Tongue (tissue), 2 donors: Measurements from ENCODE around the gene OGN. TPM values are rescaled to one million over a fixed set of nuclear protein-coding genes. Genes with fewer than 3 reads are reported as not detected.
A peak's percentile ranks its signal among the peaks of the same experiment; 100 is the strongest.

Experiments
- DNase-seq: peaks from one replicate; pipeline ENCODE4 v3.0.0-alpha.2; 2015
- total RNA-seq: library from RNA; depleted of rRNA; stranded (reverse); fragments of >200 nt; gene quantifications from one replicate; pipeline ENCODE4 v1.2.3, GENCODE V29; 2014

Gene OGN
- total RNA-seq, 1 donor from 2014 or later, result 195 TPM

DNA sequence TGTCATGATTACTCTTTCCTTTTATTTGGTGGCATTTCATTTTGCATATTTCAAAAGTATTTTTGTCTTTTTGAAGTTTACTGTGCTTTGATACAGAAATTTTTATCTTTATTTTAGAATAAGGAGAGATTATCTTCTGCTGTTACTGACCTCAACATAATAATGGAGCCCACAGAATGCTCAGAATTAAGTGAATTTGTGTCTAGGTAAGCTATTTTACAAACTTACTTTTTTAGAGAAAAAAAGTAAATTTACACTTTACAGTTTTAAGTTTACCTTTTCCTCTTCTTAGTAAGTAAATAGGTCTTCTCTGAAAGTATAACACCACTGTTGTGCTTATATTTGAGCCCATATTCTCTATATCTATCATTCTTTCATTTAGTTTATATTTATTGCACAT is 58.8 kb downstream of the OGN start:
- no peak for DNase-seq

DNA sequence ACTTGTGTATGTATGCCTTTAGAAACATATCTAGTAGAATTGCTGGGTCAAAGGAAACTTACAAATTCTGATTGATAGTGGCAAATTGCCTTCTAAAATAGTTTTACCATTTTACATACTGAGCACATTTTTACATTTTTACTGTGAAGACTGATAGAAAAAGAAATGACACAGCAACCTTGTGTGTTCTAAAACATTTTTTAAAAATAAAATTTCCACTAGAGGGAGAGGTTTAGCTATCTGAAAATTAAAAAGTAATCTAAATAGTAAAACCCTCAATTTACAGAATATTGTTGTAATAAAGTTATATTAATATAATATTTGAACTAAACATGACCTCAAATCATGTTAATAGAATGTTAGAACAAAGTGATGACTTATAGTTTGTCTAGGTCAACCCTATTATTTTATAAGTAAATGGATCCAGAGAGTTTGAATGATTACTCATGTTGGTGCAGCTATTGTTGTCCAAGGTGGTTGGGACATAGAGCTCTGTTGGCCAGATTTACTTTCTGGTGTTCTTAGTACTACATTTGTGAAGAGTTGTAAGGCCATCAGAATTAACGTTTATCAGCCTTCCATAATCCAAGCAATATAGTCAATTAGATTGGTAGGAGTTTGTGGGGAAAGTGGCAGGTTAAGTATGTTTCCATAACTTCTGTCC is 61.4 kb downstream of the OGN start:
- peak; percentile 20 for DNase-seq

DNA sequence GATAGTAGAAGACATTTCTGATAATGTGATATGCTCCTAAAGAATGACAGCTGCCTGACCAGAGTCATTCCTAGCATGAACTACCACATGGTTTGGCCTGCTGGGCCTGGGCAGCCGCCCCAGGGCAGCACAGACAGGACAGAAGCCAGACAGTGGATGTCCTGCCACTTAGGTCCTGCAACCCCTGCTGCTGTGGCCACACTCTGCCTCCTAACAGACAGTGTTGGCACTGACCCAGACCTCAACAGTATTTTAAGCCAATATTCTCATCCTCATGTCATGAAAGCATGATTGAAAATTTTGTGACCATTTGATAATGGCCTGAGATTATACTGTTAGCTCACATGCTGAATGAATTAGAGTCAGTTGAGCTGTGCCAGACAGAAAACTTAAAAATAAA is 62.8 kb downstream of the OGN start:
- DNase-seq, result no peak

DNA sequence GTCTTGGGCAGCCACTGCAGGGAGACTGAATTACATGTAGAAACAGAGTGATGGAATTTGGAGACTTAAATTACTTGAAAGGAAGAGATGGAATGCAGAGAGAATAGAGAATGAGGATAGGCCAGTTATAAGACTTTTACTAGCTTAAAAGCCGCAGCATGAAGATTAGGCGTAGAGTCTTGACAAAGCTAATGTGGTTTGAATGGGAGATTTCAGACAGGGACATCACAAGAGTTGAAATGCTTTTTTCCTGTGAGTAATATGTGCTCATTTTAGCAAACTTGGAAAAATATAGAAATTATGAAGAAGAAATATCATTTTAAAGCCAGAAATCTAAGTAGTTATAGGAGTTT is 71.1 kb downstream of the OGN start:
- DNase-seq, result no peak

Other genes starting within 250 kb of the OGN start
- 132 TPM for gene IARS1, start 110.9 kb downstream of the OGN start, total RNA-seq
- 32.8 TPM for gene NOL8, start 79.2 kb downstream of the OGN start, total RNA-seq
- 7.7 TPM for gene CENPP, start 78.6 kb downstream of the OGN start, total RNA-seq
- gene OMD, start 19.9 kb upstream of the OGN start, total RNA-seq, result 18.0 TPM
- gene ASPN, start 77.9 kb upstream of the OGN start, total RNA-seq, result 419 TPM
- gene ECM2, start 131.4 kb upstream of the OGN start, total RNA-seq, result 27.5 TPM